ENCODE measurements around the gene WDR6.

The WDR6 gene

GRCh38 chr3:49016414-49017228, 9.4 kb downstream of the WDR6 start:
- no peak for DNase-seq

GRCh38 chr3:49017229-49017970, 10.2 kb downstream of the WDR6 start:
- no peak for DNase-seq

DNA sequence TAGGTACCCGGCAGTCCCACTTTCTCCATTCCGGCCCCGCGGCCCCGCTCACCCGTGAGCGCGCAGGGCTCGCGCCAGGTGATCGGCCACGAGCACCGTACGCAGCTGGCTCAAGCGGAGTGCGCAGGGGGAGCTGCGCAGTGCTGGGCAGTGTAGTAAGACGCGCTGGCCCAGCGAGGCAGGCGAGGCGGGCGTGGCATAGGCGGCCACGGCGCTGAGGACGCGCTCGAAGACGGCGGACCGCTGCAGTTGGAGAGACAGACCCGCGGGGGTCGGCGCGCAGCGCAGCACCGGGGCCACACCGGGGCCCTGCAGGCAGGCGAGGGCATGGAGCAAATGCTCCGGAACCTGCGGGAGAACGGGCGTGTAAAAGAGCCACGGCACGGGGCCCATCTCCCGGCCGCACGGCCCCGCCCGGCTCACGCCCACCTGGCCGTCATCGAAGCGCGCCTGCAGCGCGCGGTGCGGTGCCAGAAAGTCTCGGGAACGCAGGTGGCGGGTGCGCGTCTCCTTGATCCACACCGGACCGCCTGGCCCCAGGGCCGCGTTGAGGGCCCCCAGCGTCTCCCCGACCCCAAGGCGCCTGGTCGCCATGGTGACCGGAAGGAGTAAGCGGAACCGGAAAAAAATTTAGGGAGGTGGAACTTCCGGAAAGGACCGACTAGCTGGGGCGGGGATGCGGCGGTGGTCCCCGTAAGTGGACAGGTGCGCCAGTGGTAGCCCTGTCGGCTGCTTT, 10.9 kb downstream of the WDR6 start, which contains the start of gene DALRD3:
DALRD3 (minus strand) TSS at position 610 of the 736 bp plus-strand sequence; CDS start at position 594, 16 bp downstream.
- peak; percentile 58 for DNase-seq

- no peak for DNase-seq
Observed at GRCh38 chr3:49018707-49019006, 11.5 kb downstream of the WDR6 start.

GRCh38 chr3:49019941-49020329, 12.7 kb downstream of the WDR6 start:
- DNase-seq, result no peak

DNA sequence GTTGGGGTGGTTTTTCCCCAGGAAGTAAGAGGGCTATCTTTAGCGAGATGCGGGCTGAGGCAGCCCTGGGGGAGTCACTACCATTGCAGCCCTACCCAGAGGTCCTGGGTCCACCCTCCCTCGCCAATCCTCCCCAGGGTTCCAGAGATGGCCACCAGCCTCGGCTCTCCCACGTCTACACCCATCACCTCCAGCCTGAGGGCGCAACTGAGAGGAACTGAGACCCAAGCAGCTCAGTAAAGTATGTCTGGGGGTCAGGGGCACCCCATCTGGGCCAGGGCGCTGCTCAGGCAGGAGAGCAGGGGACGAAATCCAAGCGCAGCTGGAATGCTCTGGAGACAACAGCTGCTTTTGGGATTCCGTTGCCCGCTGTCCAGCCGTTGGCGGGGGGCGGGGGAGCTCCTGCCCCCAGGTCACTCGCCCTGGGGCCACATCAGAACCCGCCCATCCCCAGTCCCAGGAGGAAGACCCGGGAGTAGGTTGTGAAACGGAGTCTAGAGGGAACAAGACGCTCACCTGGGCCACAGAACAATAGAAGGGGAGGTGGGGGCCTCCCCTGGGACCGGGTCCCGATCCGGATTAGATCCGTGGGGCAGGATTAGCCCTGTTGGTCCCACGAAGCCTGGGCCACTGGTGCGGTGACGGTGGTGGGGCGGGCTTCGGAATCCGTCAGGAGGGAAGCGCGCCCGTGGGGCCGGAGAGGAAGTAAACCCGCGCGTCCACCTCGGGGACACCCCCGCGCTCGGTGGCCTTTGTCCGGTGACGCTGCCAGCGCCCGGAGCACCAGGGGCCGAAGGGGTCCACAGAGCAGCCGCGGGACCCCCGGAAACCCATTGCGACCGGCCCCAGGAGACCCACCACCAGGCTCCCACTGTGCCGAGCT, 13.4 kb downstream of the WDR6 start:
- no peak for DNase-seq

DNA sequence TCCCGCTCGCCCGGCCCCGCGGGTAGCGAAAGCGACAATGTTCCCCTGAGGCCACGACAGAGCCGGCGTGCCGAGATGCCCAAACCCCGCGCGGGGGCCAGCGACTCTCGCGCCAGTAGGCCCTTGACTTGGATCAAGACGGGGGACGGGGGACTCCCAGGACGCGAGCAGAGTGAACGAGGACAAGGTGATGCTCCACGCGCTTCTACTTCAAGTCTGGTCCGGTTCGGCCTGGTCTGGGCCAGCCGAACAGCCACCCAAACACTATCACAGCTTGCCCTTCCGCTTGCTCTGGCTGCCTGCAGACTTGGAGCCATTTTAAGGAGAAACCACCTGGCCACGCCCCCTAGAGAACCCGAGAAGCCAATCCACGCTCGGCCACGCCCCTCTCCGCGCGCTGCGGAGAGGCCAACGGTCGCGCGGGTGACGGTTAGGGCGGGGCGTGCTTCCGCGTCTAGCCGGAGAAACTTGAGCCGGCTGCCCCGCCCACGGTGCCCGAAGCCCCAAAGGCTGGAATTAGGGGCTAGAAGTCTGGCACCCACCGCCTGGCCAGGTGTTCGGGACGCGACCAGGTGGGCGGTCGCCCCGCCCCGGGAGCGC, 14.1 kb downstream of the WDR6 start:
- DNase-seq, result peak; percentile 99

- peak; percentile 92 for DNase-seq
Observed at GRCh38 chr3:49021813-49022687, 14.9 kb downstream of the WDR6 start, which contains the start of gene NDUFAF3. Gene NDUFAF3 (plus strand): TSS chr3:49022121. CDS start chr3:49022145, 24 bp downstream.

- DNase-seq, result no peak
Observed at GRCh38 chr3:49022688-49023171, 15.5 kb downstream of the WDR6 start.

DNA sequence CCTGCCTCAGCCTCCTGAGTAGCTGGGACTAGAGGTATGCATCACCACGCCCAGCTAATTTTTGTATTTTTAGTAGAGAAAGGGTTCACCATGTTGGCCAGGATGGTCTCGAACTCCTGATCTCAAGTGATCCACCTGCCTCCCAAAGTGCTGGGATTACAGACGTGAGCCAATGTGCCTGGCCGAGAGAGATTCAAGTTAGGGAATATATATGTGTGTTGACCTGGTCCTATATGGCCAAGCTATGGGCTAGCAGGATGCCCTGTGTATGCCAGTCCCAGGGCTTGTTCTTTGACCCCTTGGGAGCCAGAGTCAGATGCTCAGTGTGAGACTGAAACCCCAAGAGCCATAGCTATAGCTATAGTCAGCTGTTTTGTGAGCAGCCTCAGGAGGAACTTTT, 16.6 kb downstream of the WDR6 start:
- DNase-seq, result no peak

GRCh38 chr3:49024449-49024848, 17.3 kb downstream of the WDR6 start:
- no peak for DNase-seq

- no peak for DNase-seq
Observed at GRCh38 chr3:49025005-49025792, 18.0 kb downstream of the WDR6 start.

- DNase-seq, result no peak
Observed at GRCh38 chr3:49025793-49026520, 18.8 kb downstream of the WDR6 start.

- DNase-seq, result no peak
Observed at GRCh38 chr3:49026536-49026935, 19.3 kb downstream of the WDR6 start.

- no peak for DNase-seq
Observed at GRCh38 chr3:49027634-49028033, 20.4 kb downstream of the WDR6 start.

GRCh38 chr3:49028298-49028672, 21.1 kb downstream of the WDR6 start:
- no peak for DNase-seq

DNA sequence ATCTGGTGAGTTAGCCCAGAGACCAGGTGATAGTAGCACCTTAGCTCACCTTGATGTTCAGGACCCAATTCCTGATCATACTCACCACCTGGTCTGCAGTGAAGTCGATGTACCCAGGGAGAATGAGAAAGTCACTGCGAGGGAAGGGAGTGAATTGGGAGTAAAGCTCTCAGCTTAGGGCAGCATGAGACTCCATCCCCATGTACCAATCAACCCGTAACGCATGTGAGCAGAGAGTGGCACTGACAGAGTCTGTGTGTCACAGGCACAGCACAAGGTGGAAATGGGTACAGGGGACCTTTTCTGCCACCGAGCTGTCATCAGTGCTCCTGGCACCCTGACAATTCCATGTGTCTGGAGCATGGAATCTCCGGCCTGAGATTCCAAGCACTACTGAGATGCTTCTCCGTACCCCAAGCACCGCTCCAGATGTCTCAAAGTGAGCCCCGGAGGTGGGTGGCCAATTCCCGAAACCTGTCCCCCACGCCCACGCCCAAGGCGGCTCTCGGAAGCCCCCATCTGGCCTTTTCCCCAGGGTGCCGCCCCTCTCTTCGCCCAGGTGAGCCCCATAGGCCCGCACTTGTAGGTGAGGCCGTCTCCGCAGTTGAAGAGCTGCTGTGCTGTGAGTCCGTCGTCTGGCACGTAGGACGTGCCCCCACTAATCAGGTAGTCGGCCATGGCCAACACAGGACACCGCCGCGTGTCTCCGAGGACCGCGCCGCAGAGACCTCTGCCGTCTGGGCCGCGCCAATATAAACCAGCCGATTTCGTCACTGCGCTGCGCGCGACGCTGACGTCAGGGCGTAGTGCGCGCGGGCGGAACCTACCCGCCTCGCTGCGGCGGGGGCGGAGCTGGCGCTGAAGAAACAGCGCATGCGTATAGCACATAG, 21.7 kb downstream of the WDR6 start, which contains the start of gene IMPDH2:
IMPDH2 (minus strand) TSS at position 726 of the 890 bp plus-strand sequence; CDS start at position 678, 48 bp downstream.
- peak; percentile 91 for DNase-seq

DNA sequence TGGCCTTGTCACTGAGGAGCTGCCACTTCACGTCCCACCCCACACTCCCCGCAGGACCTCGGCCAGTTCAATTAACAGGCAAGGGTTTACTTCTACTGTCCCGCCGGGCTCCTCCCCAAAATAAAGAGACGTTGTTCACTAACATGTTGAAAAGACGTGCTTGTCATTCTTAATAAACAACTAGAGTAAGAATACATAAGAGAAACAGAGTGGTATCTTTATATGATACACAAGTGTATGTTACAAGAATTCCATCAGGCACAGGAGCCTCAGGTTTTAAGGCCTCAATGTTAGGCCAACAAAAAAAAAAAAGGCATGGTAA, 22.3 kb downstream of the WDR6 start:
- DNase-seq, result no peak
